Hepatocyte (in vitro differentiated cells): ENCODE measurements around the gene PCYOX1L. TPM values are rescaled to one million over a fixed set of nuclear protein-coding genes. Genes with fewer than 3 reads are reported as not detected.

Experiments
- DNase-seq: peaks from one replicate; pipeline ENCODE4 v3.0.0-alpha.2; 2016; ENCODE audit warnings: low spot score
- H2AFZ ChIP-seq: fragments of 200-600 bp; sonication (generic); 2 replicates; pipeline ENCODE4 v1.6.0; 2016; ENCODE audit warnings: antibody characterized with exemption, mild to moderate bottlenecking
- H3K27ac ChIP-seq: fragments of 200-600 bp; sonication (generic); 2 replicates; pipeline ENCODE4 v1.5.1; 2016; ENCODE audit warnings: mild to moderate bottlenecking
- H3K27me3 ChIP-seq: fragments of 200-600 bp; sonication (generic); 2 replicates; pipeline ENCODE4 v1.6.1; 2016
- H3K36me3 ChIP-seq: fragments of 200-600 bp; sonication (generic); replicated peaks from 2 replicates; pipeline ENCODE4 v1.5.1; 2016; ENCODE audit warnings: low read depth; ENCODE audit not compliant: insufficient read depth
- H3K4me1 ChIP-seq: fragments of 200-600 bp; sonication (generic); 2 replicates; pipeline ENCODE4 v1.5.1; 2016; ENCODE audit warnings: mild to moderate bottlenecking, moderate library complexity; ENCODE audit not compliant: insufficient read depth
- H3K4me2 ChIP-seq: fragments of 200-600 bp; sonication (generic); 2 replicates; pipeline ENCODE4 v1.6.0; 2016
- H3K4me3 ChIP-seq: fragments of 200-600 bp; sonication (generic); 2 replicates; pipeline ENCODE4 v1.5.1; 2016; ENCODE audit warnings: mild to moderate bottlenecking
- H3K79me2 ChIP-seq: fragments of 200-600 bp; sonication (generic); 2 replicates; pipeline ENCODE4 v1.6.0; 2017; ENCODE audit warnings: mild to moderate bottlenecking
- H3K9me2 ChIP-seq: fragments of 200-600 bp; sonication (generic); replicated peaks from 2 replicates; pipeline ENCODE4 v1.6.0; 2017; ENCODE audit warnings: mild to moderate bottlenecking; ENCODE audit not compliant: insufficient read depth
- H3K9me3 ChIP-seq: fragments of 200-600 bp; sonication (generic); 2 replicates; pipeline ENCODE4 v1.5.1; 2016; ENCODE audit warnings: low read depth, mild to moderate bottlenecking
- H4K20me1 ChIP-seq: fragments of 200-600 bp; sonication (generic); 2 replicates; pipeline ENCODE4 v1.6.0; 2016; ENCODE audit warnings: mild to moderate bottlenecking; ENCODE audit not compliant: insufficient read depth, poor library complexity, severe bottlenecking
- EZH2 ChIP-seq: fragments of 200-600 bp; sonication (generic); IDR thresholded peaks from 2 replicates; pipeline ENCODE4 v1.6.1; 2016; ENCODE audit warnings: antibody characterized with exemption, mild to moderate bottlenecking, borderline replicate concordance
- EZH2phosphoT487 ChIP-seq: fragments of 200-600 bp; sonication (generic); IDR thresholded peaks from one replicate; pipeline ENCODE4 v1.6.1; 2018; ENCODE audit warnings: antibody characterized with exemption, mild to moderate bottlenecking, low read depth, moderate library complexity; ENCODE audit not compliant: unreplicated experiment, severe bottlenecking
- WGBS: methylation state at CpG from one replicate; pipeline ENCODE4 v1.1.6; 2016; ENCODE audit warnings: low lambda C conversion rate; ENCODE audit errors: missing lambda C conversion rate; 5-methylcytosine and 5-hydroxymethylcytosine counted together
- polyA plus RNA-seq: library from polyadenylated mRNA; unstranded; fragments of >200 nt; fragmentation: Nextera tagmentation; extraction: Ambion mirVana; gene quantifications from 2 replicates; pipeline ENCODE4 v1.2.1, GENCODE V29; 2016
- total RNA-seq: library from RNA; depleted of rRNA; stranded (reverse); fragments of >200 nt; gene quantifications from 2 replicates; pipeline ENCODE4 v1.2.3, GENCODE V29; 2014
- TF ChIP-seq, protein P1 (sequence below): fragments of 200-600 bp; sonication (generic); IDR thresholded peaks from 2 replicates; pipeline ENCODE4 v1.5.1; 2016; ENCODE audit warnings: antibody characterized with exemption, mild to moderate bottlenecking; ENCODE audit not compliant: poor library complexity

PCYOX1L gene
- total and polyA plus RNA-seq, 2 experiments from 2014 or later: 9.1 to 14.4 TPM

- H3K4me2 ChIP-seq: peak overlapping the region; percentile 32
- peaks cover 53% of the 10 kb centered on the region for H3K4me1 ChIP-seq
- DNase-seq: peak; percentile 95
Observed at GRCh38 chr5:149320791-149321330, 37.0 kb upstream of the PCYOX1L start.

GRCh38 chr5:149322518-149322917, 35.3 kb upstream of the PCYOX1L start:
- H3K4me1 ChIP-seq: peaks cover 53% of the 10 kb centered on the region
- no peaks in the 10 kb centered on the region for H3K9me2 ChIP-seq
- no peaks in the 10 kb centered on the region for H3K79me2 ChIP-seq
- H3K27ac ChIP-seq: peak overlapping the region; percentile 91
- no peaks in the 10 kb centered on the region for H3K36me3 ChIP-seq
- 58% methylated on average over 12 of the region's 12 CpGs for WGBS
- no peak overlapping the region for H2AFZ ChIP-seq
- H4K20me1 ChIP-seq: no peaks in the 10 kb centered on the region
- no peaks in the 10 kb centered on the region for H3K9me3 ChIP-seq
- H3K4me3 ChIP-seq: no peak overlapping the region
- TF ChIP-seq, protein P1, sequence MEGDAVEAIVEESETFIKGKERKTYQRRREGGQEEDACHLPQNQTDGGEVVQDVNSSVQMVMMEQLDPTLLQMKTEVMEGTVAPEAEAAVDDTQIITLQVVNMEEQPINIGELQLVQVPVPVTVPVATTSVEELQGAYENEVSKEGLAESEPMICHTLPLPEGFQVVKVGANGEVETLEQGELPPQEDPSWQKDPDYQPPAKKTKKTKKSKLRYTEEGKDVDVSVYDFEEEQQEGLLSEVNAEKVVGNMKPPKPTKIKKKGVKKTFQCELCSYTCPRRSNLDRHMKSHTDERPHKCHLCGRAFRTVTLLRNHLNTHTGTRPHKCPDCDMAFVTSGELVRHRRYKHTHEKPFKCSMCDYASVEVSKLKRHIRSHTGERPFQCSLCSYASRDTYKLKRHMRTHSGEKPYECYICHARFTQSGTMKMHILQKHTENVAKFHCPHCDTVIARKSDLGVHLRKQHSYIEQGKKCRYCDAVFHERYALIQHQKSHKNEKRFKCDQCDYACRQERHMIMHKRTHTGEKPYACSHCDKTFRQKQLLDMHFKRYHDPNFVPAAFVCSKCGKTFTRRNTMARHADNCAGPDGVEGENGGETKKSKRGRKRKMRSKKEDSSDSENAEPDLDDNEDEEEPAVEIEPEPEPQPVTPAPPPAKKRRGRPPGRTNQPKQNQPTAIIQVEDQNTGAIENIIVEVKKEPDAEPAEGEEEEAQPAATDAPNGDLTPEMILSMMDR: no peak
- TF ChIP-seq EZH2 (no peak), EZH2phosphoT487 (no peak)
- H3K27me3 ChIP-seq: no peaks in the 10 kb centered on the region
- DNase-seq: peak; percentile 86
- H3K4me2 ChIP-seq: peak overlapping the region; percentile 52

More at GRCh38 chr5:149320791-149321330, 37.0 kb upstream of the PCYOX1L start:
- Histone ChIP-seq H3K36me3 (no peaks in the 10 kb centered on the region), H3K27ac (peak overlapping the region; percentile 91), H3K9me3 (no peaks in the 10 kb centered on the region), H3K27me3 (no peaks in the 10 kb centered on the region), H3K9me2 (no peaks in the 10 kb centered on the region), H2AFZ (peak overlapping the region; percentile 60), H4K20me1 (no peaks in the 10 kb centered on the region), H3K79me2 (no peaks in the 10 kb centered on the region), H3K4me3 (no peak overlapping the region)
- 19% methylated on average over 4 of the region's 4 CpGs for WGBS
- TF ChIP-seq EZH2 (no peak), EZH2phosphoT487 (no peak)
- TF ChIP-seq, protein P1: no peak

DNA sequence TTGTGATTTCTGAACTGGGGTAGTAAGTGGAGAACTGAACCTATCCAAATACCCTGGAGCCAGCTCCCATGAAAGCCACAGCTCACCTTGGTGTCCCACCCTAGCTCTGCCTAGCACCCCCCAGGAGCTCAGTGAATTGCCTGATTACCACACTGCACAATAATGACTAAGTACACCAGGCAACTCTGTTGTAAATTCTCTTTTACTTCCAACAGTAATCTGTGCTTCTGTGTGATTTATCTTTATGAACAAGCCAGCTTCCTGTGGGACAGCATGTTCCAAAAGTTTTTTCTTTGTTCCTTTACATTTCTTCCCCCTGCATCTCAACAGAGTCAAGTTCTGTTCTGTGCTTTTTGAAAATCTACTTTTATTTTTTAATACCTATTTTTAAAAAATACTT, 34.6 kb upstream of the PCYOX1L start:
- H3K27ac ChIP-seq: peak overlapping the region; percentile 91
- H3K4me2 ChIP-seq: peak overlapping the region; percentile 52
- H3K9me3 ChIP-seq: no peaks in the 10 kb centered on the region
- H3K27me3 ChIP-seq: no peaks in the 10 kb centered on the region
- peaks cover 53% of the 10 kb centered on the region for H3K4me1 ChIP-seq
- no peak overlapping the region for H2AFZ ChIP-seq
- H3K79me2 ChIP-seq: no peaks in the 10 kb centered on the region
- H3K4me3 ChIP-seq: no peak overlapping the region
- no peaks in the 10 kb centered on the region for H3K36me3 ChIP-seq
- peak; percentile 45 for DNase-seq
- H3K9me2 ChIP-seq: no peaks in the 10 kb centered on the region
- no peaks in the 10 kb centered on the region for H4K20me1 ChIP-seq
- no peak for TF ChIP-seq EZH2phosphoT487
- TF ChIP-seq, protein P1: no peak
- TF ChIP-seq EZH2: no peak
